Activated CD4-positive, CD25-positive, alpha-beta regulatory T cell treated with anti-CD3 and anti-CD28 coated beads, Interleukin-2, amount 50 U/mL, for 24 hours (primary cell): ENCODE results near the gene KCNJ11.

ENCODE experiments used
- ATAC-seq, 2 donors: fragments of 150-1000 bp; cut with Tn5 transposase; one replicate each; pipeline ENCODE4 v1.10.0; 2021; ENCODE audit warnings: mild to moderate bottlenecking in 1 of 2, moderate library complexity in 1 of 2

Gene KCNJ11

DNA sequence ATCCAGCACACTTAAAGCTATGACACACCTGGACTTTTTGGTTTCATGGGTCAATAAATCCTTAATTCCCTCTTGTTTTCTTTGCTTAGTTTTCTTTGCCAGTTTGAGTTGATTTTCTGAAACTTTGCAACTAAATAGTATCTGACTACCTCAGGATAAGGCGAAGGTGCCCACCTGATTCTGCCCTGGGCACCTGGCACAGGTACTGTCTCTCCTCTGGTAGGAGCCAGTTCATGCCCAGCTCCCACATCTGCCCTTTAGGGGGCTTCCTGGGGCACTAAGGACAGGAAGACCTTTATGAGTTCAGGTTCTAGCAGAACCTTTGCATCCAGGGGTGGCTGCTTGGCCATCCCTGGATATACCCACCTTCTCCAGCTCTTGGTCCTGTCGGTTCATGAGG is 19.6 kb upstream of the KCNJ11 start:
- no peak for ATAC-seq

DNA sequence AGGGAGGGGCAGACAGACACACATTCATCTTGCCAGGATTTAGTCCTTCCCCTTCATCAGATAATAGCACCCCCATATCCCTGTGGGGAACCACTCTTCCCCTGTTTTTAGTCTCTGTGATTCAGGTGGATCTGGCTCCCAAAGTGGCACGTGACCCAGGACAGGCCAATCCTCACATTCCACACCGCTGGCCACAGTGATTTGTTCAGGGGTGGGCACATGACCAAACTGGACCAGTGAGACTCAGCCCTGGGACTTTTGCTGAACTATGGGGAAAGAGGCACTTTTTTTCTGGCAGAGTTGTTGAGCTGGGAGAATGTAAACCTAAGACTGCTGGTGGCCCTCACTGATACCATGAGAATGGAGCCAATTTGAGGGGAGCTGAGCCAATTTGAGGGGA is 19.1 kb upstream of the KCNJ11 start:
- ATAC-seq, result no peak

DNA sequence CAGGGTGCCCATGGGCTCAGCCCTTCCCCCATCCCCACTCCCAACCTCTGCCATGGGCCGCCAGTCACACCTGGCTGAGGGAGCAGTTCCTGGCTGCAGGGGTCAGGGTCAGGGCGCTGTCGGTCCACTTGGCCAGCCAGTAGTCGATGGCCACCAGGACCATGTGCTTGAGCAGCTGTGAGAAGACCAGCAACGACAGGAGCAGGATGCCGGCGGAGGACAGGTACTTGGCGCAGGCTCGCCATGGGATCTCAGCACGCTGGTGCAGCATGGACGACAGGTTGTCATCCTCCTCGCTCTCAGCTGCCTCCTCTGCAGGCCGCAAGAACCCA is 18.3 kb upstream of the KCNJ11 start:
- no peak for ATAC-seq

DNA sequence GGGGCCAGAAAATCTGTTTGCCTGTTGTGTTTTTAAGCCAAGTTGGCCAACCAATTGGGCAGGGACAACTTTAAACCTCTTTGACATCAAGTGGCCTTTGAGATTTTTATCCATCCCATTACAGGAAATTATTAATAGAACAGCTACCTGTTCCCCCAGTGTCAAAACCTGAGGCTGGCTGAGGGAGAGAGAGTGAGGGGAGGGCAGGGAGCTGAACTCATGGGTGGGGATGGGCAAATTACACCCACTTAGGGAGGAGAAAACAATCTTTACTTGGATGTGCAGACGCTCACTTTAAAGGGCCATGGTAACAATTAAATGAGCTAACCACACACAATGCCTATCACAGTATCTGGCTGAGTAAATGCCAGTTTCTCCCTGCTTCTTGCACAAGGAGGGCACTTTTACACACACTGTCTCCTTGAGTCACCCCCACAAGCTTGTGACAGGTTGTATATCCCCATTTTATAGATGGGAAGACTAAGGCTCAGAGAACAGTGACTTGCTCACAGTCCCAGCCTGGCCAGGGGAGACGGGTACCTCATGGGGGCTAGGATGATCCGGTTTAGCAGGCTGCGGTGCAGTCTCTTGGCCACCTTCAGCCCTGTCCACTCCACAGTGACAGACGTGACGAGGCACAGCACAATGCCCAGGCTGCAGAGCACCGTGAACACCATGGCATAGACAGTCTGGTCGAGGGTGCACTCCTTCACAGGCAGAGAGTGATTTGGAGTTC is 17.8 kb upstream of the KCNJ11 start:
- no peak for ATAC-seq

DNA sequence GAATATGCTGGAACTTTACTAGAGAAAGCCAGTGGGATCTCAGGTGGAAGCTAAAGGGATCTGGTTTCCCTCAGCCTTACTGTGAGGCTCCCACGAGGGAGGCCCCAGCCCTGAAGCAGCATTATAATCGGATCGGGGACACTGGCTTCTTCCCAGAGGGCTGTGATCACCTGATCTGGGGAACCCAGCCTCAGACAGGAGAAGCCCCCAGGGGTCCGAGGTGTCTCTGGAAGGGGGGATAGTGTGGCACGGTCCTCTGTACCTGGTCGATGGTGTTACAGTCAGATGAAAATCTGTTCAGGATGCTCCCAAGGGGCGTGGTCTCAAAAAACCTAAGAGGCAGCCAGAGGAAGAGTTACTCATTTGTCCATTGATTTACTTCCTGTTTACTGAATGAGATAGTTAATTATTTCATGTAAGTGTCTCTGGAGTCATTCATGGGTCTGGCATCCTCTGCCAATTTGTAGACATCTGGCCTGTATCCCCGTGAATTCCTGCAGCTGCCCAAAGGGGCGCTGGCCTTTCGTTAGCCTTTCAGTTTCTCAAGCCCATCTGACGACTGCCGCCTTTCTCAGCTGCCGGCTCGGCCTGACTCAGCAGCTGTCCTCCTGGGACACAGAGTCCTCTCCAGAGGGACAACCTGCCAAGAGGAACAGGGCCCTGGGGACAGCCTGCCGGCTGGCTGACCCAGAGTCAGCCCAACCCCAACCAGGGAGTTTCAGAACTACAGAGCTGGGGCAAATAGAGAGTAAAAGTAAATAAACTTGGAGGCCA is 17.0 kb upstream of the KCNJ11 start:
- ATAC-seq, result no peak

DNA sequence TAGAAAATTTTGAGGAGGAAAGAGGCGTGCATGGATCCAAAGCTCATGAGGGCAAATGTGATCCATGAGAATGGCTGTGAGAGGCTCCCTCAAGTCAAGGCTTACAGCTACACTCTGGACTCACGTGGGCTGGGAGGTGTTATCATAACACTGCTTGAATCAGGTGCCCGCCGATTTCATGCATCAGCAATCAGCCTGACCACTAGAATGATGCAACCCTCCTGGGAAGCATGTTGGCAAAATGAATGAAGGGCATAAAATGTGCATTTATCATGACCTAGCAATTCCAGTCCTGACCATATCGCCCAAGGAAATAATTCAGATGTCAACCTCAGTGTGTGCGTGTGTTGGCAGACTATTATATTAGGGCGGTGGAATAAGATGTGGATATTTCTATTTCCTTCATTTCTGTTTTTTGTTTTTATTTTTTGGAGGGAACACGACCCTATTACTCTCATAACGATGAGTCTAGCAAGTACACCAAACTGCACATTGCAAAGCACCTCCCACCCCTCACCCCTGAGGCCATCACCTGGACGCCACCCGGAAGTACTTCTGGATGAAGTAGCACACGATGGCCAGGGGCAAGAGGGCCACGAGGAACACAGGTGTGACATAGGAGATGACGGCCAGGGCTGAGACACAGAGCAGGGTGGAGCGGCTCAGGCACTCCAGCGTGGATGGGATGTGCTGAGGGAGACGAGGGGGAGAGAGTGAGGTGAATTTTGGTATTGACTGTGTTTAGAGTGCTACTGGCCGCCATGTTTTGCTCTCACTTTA is 15.7 kb upstream of the KCNJ11 start:
- ATAC-seq, result no peak

DNA sequence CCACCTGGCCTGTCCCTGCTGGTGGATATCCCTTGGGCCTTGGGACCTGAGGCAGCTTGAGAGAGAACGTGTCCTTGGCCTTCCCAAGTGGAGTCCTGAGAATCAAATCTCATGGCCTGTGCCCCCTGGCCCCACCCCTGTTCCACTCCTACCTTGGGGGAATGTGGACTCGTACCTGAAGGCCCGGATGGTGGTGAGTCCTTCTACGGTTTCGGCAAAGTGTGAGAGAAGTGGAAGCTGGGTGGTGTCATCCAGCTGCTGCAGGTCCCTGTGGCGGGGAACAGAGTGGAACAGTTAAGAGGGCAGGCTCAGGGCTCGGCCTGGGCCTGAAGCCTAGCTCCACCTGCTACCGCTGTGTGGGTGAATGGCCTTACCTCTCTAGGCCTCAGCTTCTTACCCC is 14.0 kb upstream of the KCNJ11 start:
- ATAC-seq, result no peak

DNA sequence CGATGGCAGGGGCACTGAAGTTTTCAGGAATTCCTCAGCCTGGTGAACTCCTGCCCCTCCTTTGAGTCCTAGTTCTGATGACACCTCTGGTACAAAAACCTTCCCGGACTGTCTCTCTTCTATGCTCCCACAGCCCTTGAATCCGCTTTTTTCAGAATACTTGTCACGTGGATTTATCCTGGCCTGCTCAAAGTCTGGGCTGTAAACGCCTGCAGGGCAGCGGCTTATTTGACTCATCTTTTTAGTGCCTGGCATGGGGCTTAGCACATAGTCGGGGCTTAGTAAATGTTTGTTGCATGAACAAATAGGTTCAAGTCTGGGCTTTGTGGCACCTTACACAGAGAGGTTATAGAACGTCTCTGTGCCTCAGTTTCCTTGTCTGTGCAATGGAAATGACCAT is 13.4 kb upstream of the KCNJ11 start:
- ATAC-seq, result no peak

DNA sequence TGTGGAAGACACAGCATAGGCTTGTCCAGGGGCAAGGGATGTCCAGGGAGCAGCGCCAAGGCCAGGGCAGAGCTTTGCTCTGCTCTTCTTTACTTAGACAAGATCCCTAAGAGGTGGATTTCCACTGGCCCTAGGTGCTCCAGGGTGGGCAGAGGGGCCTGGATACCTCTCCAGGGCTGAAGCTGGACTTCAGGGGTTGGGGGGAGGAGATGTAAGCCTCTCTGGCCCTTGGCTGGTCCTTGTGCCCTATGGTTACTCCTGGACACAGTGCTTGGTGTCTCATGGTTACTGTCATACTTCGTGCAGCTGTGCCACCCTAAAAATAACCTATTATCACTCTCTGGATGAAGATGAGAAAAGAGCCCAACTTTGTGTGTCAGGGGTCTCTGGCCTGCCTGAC is 12.9 kb upstream of the KCNJ11 start:
- no peak for ATAC-seq

DNA sequence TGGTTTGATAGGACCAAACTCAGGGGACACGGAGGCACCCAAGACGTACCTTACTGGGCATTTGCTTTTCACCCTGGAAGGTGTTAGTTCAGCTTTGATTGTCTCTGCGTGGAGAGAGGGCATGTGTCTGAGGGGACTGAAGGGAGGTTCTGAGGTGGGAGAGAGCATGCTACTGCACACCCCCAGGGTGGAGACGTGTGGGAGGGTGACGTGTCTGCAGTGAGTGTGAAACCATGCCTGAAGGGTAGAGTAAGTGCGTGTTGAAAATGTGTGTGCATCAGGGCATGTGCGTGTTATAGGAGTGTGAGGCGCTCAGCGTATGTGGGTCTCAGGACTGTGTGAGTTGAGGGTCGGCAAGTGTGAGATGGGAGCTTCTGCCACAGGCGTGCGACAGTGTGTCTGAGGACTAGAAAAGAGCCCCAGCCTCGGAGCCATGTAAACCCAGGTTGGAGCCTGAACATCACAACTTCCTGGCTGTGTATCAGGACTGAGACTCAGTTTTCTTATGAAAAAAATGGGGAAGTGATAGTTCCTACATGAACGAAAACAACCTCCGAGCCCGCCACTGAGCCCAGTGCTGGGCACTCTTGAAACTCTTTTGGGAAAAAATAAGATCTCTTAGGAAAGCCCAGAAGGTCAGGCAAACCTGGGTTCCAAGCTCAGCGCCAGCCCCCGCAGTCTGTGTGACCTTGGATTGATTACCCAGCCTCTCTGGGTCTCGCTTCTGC is 11.8 kb upstream of the KCNJ11 start:
- ATAC-seq, result peak in 1 of 2 donors; percentile 44

DNA sequence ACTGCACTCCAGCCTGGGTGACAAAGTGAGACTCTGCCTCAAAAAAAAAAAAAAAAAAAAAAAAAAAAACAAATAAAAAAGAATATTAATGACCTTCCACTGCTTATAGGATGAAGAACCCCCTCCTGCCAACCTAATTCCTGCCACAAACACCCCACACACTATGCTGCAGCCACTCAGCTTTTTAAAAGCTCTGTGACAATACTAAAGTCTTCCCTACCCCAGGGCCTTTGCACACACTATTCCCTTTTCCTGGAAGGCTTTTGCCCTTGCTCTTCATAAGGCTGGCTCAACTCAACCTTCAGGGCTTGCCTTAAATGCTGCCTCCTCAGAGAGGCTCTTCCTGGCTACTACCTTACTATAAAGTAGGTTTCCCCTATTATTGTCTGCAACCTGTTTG is 10.8 kb upstream of the KCNJ11 start:
- no peak for ATAC-seq

DNA sequence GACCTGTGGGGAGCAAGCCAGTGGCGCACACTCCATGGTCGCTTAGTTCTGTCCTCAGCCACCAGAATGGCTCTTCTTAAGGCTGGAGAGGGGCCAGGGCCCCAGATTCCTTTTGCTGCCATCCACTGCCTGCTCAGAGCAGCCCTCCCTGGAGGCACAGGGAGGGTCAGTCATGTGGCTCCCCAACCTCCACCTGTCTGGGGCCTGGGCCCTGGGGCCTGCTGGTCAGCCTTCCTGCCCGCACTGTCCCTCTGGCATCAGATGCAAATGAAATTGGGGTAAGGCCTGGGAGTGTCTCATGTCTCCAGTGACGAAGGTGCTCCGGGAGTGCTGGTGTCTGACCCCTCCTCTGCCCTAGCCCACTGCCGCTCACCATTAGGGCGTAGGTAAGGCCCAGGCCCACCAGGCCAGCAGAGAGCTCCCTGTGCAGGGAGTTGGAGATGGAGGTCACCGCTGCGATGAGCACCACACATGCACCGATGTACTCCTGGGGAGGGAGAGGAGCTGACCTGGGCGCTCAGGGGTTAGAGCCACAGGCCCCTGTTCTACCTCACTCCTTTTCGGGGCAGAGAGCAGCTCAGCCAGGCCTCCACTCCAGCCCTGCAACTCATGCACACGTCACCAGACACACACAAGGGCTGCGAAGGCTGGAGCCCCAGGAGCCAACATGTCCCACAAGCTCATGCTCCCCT is 9.0 kb upstream of the KCNJ11 start:
- ATAC-seq, result no peak

DNA sequence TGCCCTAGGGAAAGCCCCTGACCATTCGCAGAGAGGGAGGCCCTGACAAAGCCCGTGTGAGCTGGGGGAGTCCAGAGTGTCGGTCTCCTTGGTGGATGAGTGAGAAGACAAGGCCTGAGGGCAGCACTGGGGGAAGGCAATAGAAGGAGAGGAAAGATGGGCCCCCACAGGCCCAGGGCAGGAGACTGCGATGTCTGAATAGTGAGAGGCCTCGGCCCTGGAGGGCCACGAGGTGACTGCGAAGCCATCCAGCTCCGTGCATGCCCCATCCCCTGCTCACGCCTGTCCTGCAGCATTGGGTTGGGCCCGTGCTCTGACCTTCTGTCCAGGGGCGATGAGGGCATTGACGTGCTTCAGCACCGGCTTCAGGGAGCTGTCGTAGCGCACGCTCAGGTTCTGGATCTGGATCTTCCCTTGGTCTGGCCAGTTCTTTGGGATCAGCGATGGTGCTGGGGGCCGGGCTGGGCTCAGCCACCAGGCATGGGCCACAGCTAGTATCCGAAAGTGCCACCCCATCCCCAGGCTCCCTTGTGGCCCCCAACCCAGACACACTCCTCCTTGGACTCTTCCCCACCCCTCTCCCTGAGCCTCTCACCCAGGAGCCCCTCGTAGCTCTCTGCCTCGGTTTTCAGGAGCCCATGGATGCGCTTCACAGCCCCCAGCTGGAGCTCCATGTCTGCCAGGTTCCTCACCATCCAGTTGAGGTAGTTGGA is 8.3 kb upstream of the KCNJ11 start:
- ATAC-seq, result no peak

DNA sequence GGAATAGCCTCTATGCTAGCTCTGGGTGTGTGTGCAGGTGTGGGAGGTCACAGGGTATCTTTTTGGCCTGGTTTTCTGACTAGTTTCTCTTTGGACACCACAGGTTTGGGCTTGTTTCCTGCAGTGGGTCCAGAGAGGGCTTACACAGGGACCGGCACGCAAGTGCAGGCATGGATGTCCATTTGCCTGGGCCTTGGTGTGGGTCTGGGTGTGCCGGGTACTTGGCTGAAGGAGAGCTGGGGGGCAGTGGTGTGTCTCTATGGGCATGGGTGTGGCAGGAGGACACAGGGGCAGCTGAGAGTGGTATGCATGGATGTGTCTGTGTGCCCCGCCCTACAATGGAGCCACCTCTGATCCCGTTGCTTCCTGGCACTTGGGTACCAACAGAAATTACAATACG is 7.5 kb upstream of the KCNJ11 start:
- ATAC-seq, result no peak

DNA sequence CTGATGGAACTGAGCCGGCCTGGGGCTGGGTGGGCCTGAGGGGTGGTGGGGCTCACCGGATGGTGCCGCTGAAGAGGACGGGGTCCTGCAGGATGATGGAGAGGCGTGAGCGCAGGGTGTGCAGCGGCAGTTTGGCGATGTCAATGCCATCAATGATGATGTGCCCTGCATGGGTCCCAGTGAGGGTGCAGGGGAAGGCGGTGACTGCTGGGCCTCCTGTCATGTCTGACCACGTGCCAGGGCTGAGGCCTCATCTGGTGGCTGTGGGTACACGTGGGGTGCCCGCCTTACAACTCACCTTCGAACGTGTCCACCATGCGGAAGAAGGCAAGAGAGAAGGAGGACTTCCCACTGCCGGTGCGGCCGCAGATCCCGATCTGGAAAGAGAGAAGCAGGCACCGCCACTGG is 7.1 kb upstream of the KCNJ11 start:
- ATAC-seq, result no peak

DNA sequence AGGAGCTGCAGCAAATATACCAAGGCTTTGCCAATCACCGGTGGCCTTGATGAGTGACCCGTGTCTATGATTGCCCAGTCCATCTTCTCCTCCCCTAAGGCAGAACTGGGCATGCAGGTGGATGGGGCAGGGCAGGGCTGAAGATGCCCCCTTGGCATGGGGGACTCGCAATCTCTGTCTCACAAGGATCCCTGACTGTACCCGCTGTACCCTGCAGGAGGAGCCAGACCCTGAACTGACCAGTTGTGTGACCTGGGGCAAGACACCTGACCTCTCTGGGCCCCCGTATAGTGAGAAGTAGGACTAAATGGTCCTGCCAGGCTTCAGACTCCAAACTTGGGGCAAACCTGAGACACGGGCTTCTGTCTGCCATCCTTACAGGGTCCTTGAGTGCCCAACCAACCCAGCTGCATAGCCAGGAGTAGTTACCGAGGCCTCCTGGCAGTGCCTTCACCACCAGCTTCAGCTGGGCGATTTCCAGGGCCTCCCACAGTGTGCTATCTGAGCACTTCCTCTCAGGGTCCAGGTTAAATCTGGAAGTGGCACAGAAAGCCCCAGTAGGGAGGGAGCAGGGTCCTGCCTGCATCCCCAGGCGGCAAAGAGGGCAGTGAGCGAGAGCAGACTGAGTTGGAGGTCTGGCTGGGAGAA is 6.4 kb upstream of the KCNJ11 start:
- ATAC-seq, result no peak

DNA sequence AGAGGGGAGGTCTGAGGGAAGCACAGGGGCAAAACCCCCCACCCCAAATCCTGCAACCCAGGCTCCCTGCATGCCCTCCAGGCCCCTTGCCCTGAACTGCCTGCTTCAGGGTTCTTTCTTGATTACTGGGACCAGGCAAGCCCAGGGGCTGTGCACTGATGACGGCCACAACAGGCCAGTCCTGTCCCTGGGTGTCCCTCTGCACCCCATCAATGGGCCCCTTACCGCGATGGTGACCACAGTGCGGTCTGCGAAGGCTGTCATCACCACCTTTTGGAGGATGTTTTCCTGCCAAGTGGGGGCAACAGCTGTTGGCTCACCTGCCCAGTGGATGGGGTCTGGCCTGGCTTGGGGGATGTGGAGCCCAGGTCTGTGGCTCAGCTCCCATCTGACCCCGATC is 5.0 kb upstream of the KCNJ11 start:
- ATAC-seq, result no peak

DNA sequence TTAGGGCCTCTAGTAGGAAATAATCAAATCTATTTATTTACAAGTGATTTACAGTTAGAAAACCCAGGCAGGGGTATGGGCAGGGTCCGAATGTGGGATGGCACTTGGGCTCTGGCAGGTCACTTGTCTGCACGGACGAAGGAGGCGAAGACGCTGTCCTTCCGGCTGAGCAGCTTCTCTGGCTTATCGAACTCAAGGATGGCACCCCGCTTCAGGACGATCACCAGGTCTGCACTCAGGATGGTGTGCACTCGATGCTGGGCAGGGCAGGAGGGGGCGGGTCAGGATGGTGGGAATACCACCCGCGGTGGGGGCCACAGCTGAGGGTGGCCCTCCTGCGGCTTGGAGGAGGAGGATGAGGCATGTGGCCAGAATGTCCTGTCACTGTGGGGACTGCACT is 4.4 kb upstream of the KCNJ11 start:
- no peak for ATAC-seq

DNA sequence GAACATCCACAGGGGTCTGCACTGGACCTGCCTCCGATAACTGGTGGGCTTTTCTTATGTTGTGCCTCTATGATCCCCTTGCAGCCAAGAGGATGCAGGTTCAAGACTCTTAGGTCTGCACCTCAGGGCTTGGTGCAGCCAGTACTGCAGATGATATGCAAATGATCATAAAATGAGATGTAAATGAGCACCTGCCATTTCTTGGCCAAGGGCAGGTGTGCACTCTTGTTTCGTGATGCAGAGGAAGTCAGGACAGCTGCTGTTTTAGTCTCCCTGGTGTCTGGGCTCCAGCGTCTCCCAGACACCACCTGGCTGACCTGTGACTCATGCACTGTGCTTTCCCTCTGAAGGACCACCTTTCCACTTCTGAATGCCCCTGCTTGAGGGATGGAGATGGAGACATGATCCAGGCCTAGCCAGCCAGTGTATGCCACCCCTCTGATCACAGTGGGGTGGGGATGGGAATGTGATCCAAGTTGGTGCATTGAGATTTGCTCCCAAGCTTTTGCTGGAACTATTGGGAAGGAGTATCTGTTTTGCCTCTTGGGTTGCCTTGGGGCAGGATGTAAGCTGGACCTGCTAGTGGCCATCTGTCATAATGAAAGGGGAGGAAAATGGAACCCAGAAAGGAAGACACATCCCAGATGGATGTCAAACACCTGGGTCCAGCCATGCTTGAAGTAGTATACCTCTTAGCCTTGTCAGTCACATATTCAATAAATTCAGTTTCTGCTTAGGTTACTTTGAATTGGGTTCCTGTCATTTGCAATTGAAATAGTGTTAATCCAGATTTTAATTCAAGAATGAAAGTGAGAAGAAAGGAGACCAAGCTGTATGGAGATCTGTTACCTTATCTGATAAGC is 3.3 kb upstream of the KCNJ11 start:
- ATAC-seq, result no peak

DNA sequence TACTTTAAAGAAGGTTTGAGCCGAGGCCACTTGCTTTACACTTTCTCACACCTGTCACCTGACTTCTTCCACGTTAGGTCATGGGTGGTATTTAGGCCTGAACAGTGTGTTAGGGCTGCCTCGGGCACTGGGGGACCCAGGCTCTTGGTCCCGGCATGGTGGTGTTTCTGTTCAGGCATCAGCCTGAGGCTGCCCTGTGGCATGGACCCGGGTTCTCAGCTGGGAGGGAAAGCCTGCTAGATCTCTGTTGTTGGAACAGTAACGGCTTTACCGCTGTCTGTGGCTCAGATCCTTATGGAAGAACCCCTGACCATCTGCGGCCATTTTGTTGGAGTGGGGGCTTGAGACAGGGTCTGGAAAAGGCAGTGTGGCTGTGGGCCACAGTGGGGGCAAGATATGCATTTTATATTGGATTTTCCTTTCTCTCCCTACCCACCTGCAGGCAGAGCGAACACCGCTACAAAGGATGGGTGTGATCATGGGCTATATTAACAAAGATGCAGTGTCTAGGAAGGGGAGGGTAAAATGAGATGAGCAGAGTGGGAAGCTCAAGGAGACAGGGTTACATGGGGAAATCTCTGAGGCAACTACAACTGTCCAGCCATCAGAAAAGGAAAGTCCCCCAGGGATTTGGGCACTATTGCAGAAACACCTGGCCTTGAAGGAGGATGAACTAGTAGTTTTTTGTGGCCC is 1.6 kb upstream of the KCNJ11 start:
- no peak for ATAC-seq
